HepG2 (cell line): ENCODE results near the gene CD72. TPM values are rescaled to one million over a fixed set of nuclear protein-coding genes. Genes with fewer than 3 reads are reported as not detected.
A peak's percentile ranks its signal among the peaks of the same experiment; 100 is the strongest.

ENCODE experiments used
- GTF3A ChIP-seq: sonication (generic); formaldehyde crosslinking; conservative IDR thresholded peaks from 2 replicates; pipeline ENCODE4 v1.4.0; 2020; ENCODE audit warnings: mild to moderate bottlenecking, missing genetic modification reagents
- HDAC2 ChIP-seq: sonication (generic); formaldehyde crosslinking; IDR thresholded peaks from 2 replicates; pipeline ENCODE4 v1.4.0; 2020; ENCODE audit warnings: missing genetic modification reagents
- HHEX ChIP-seq: IDR thresholded peaks from 2 replicates; pipeline ENCODE4 v1.6.1; 2016; ENCODE audit warnings: control low read depth
- IRX3 ChIP-seq: sonication (generic); formaldehyde crosslinking; IDR thresholded peaks from 2 replicates; pipeline ENCODE4 v1.8.1; 2023; ENCODE audit warnings: mild to moderate bottlenecking, low read depth, missing genetic modification reagents, borderline replicate concordance
- JDP2 ChIP-seq: sonication (generic); formaldehyde crosslinking; IDR thresholded peaks from 2 replicates; pipeline ENCODE4 v1.8.1; 2022; ENCODE audit warnings: missing genetic modification reagents, borderline replicate concordance
- NCOA1 ChIP-seq: sonication (generic); formaldehyde crosslinking; IDR thresholded peaks from 2 replicates; pipeline ENCODE4 v1.9.0; 2021; ENCODE audit warnings: missing genetic modification reagents
- NCOR1 ChIP-seq: fragments of 200-600 bp; sonication (generic); IDR thresholded peaks from 2 replicates; pipeline ENCODE4 v1.7.0; 2017; ENCODE audit warnings: antibody characterized with exemption, low read length, borderline replicate concordance
- POLR2A ChIP-seq, 2 experiments: IDR thresholded peaks; 2 replicates each; pipeline ENCODE4 v1.6.1; 2011; ENCODE audit warnings: low read depth in 2 of 2, low read length in 2 of 2, mild to moderate bottlenecking in 1 of 2, moderate library complexity in 1 of 2; ENCODE audit not compliant: insufficient read depth in 1 of 2
- SP5 ChIP-seq: IDR thresholded peaks from 2 replicates; pipeline ENCODE4 v1.6.1; 2016; ENCODE audit warnings: low read depth, borderline replicate concordance
- TAF1 ChIP-seq: sonication (generic); formaldehyde crosslinking; IDR thresholded peaks from 2 replicates; pipeline ENCODE4 v1.4.0; 2020; ENCODE audit warnings: missing genetic modification reagents
- ZFP41 ChIP-seq: sonication (generic); formaldehyde crosslinking; IDR thresholded peaks from 2 replicates; pipeline ENCODE4 v1.4.0; 2020; ENCODE audit warnings: mild to moderate bottlenecking, missing genetic modification reagents, borderline replicate concordance
- ZMYM4 ChIP-seq: sonication (generic); formaldehyde crosslinking; IDR thresholded peaks from 2 replicates; pipeline ENCODE4 v1.8.1; 2023; ENCODE audit warnings: mild to moderate bottlenecking, missing genetic modification reagents
- ZNF20 ChIP-seq: sonication (generic); formaldehyde crosslinking; IDR thresholded peaks from 2 replicates; pipeline ENCODE4 v1.4.0; 2020; ENCODE audit warnings: mild to moderate bottlenecking, moderate library complexity, missing genetic modification reagents
- ZNF274 ChIP-seq: sonication (generic); formaldehyde crosslinking; IDR thresholded peaks from 2 replicates; pipeline ENCODE4 v1.5.1; 2020; ENCODE audit warnings: mild to moderate bottlenecking, missing genetic modification reagents
- ZNF30 ChIP-seq: sonication (generic); formaldehyde crosslinking; IDR thresholded peaks from 2 replicates; pipeline ENCODE4 v1.5.0; 2020; ENCODE audit warnings: mild to moderate bottlenecking, missing genetic modification reagents
- ZNF564 ChIP-seq: sonication (generic); formaldehyde crosslinking; IDR thresholded peaks from 2 replicates; pipeline ENCODE4 v1.8.1; 2023; ENCODE audit warnings: mild to moderate bottlenecking, missing genetic modification reagents
- ZNF660 ChIP-seq: sonication (generic); formaldehyde crosslinking; IDR thresholded peaks from 2 replicates; pipeline ENCODE4 v1.5.1; 2020; ENCODE audit warnings: mild to moderate bottlenecking, low read depth, missing genetic modification reagents, borderline replicate concordance
- ZNF841 ChIP-seq: sonication (generic); formaldehyde crosslinking; IDR thresholded peaks from 2 replicates; pipeline ENCODE4 v1.8.1; 2023; ENCODE audit warnings: missing genetic modification reagents, borderline replicate concordance
- polyA plus RNA-seq, 8 experiments: library from polyadenylated mRNA; depleted of rRNA in 3 of 8; stranded (reverse) in 7 of 8; unstranded in 1 of 8; fragments of >200 nt; fragmentation: Illumina TruSeq in 4 of 8; extraction: Trizol in 4 of 8; gene quantifications; 2 replicates each; pipeline versions ENCODE4 v1.2.1 to v1.2.3, GENCODE V29; 2011 to 2016; ENCODE audit warnings: low read depth in 4 of 8, missing spikeins in 1 of 8, mixed read lengths in 1 of 8; ENCODE audit not compliant: insufficient read depth in 1 of 8
- total RNA-seq, 5 experiments: library from RNA; depleted of rRNA; stranded (reverse); fragments of >200 nt; fragmentation: Illumina TruSeq; extraction: Trizol; gene quantifications; 2 replicates each; pipeline ENCODE4 v1.2.3, GENCODE V29; 2016; ENCODE audit warnings: low read depth in 1 of 5
- TF ChIP-seq, protein P1 (sequence below), 2 experiments: IDR thresholded peaks; 2 replicates each; pipeline ENCODE4 v1.6.1; 2011 to 2012; ENCODE audit warnings: low read length in 2 of 2, borderline replicate concordance in 1 of 2, low read depth in 1 of 2, mild to moderate bottlenecking in 1 of 2, moderate library complexity in 1 of 2
- TF ChIP-seq, protein P2 (sequence below): sonication (generic); formaldehyde crosslinking; IDR thresholded peaks from 2 replicates; pipeline ENCODE4 v1.4.0; 2020; ENCODE audit warnings: mild to moderate bottlenecking, missing genetic modification reagents

Gene CD72
- total and polyA plus RNA-seq, 2 of the 13 experiments (the other 11 are each of a cell fraction or from before 2014, with no cell fraction given): 0.18 to 1.1 TPM

DNA sequence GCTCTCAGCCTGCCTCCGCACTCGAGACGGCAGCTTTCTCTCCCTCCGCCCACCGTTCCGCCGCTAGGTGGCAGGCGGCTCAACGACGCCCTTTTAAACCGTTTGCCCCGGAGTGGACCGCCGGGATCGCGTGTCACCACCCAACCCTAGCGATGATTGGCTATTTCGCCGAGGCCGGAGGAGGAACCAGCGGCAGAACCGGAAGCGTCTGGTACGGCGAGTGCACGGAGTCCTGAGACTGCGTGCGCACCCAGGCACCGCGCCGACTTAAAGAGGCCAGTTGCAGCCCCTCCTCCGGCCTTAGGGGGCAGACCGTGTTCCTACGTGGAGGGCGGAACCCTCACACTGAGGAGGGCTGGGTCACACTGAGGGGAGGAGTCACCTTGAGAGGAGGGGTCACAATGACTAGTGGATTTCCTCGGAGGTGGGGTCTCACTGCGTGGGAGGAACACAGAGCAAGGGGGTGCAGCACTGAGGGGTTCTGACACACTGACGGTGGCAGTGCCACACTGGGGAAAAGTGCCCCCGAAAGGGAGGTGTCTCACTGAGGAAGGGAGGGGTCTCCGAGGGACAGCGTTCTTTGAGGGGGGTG is 14.1 kb downstream of the CD72 start (continued):
- TF ChIP-seq, protein P1, sequence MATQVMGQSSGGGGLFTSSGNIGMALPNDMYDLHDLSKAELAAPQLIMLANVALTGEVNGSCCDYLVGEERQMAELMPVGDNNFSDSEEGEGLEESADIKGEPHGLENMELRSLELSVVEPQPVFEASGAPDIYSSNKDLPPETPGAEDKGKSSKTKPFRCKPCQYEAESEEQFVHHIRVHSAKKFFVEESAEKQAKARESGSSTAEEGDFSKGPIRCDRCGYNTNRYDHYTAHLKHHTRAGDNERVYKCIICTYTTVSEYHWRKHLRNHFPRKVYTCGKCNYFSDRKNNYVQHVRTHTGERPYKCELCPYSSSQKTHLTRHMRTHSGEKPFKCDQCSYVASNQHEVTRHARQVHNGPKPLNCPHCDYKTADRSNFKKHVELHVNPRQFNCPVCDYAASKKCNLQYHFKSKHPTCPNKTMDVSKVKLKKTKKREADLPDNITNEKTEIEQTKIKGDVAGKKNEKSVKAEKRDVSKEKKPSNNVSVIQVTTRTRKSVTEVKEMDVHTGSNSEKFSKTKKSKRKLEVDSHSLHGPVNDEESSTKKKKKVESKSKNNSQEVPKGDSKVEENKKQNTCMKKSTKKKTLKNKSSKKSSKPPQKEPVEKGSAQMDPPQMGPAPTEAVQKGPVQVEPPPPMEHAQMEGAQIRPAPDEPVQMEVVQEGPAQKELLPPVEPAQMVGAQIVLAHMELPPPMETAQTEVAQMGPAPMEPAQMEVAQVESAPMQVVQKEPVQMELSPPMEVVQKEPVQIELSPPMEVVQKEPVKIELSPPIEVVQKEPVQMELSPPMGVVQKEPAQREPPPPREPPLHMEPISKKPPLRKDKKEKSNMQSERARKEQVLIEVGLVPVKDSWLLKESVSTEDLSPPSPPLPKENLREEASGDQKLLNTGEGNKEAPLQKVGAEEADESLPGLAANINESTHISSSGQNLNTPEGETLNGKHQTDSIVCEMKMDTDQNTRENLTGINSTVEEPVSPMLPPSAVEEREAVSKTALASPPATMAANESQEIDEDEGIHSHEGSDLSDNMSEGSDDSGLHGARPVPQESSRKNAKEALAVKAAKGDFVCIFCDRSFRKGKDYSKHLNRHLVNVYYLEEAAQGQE (IDR thresholded peaks at IDR 0.05; ENCODE audit: borderline replicate concordance in 1 of 2, low read depth in 1 of 2, low read length in 2 of 2): no peak
- TF ChIP-seq ZNF841 (CRISPR knock-in tag) (no peak), HHEX (no peak), ZFP41 (CRISPR knock-in tag) (no peak), GTF3A (0 out of 2 replicates have a peak, but pooled peaks have one; percentile 45), IRX3 (no peak), POLR2A (IDR thresholded peaks at IDR 0.05; ENCODE audit: insufficient read depth in 1 of 2, low read depth in 2 of 2, low read length in 2 of 2) (peak; percentile 69 to 88), ZNF660 (CRISPR knock-in tag) (no peak), SP5 (CRISPR knock-in tag) (peak; percentile 57; the same call in 1 of the 2 replicates), HDAC2 (CRISPR knock-in tag) (peak; percentile 35; the same call in 1 of the 2 replicates), ZNF20 (CRISPR knock-in tag) (no peak), ZNF274 (CRISPR knock-in tag) (no peak), NCOA1 (CRISPR knock-in tag) (no peak), ZNF564 (0 out of 2 replicates have a peak, but pooled peaks have one; percentile 14), ZNF30 (CRISPR knock-in tag) (no peak), NCOR1 (no peak), ZMYM4 (CRISPR knock-in tag) (peak; percentile 100), JDP2 (CRISPR knock-in tag) (no peak), TAF1 (CRISPR knock-in tag) (peak; percentile 73; the same call in 1 of the 2 replicates)
- TF ChIP-seq, protein P2, sequence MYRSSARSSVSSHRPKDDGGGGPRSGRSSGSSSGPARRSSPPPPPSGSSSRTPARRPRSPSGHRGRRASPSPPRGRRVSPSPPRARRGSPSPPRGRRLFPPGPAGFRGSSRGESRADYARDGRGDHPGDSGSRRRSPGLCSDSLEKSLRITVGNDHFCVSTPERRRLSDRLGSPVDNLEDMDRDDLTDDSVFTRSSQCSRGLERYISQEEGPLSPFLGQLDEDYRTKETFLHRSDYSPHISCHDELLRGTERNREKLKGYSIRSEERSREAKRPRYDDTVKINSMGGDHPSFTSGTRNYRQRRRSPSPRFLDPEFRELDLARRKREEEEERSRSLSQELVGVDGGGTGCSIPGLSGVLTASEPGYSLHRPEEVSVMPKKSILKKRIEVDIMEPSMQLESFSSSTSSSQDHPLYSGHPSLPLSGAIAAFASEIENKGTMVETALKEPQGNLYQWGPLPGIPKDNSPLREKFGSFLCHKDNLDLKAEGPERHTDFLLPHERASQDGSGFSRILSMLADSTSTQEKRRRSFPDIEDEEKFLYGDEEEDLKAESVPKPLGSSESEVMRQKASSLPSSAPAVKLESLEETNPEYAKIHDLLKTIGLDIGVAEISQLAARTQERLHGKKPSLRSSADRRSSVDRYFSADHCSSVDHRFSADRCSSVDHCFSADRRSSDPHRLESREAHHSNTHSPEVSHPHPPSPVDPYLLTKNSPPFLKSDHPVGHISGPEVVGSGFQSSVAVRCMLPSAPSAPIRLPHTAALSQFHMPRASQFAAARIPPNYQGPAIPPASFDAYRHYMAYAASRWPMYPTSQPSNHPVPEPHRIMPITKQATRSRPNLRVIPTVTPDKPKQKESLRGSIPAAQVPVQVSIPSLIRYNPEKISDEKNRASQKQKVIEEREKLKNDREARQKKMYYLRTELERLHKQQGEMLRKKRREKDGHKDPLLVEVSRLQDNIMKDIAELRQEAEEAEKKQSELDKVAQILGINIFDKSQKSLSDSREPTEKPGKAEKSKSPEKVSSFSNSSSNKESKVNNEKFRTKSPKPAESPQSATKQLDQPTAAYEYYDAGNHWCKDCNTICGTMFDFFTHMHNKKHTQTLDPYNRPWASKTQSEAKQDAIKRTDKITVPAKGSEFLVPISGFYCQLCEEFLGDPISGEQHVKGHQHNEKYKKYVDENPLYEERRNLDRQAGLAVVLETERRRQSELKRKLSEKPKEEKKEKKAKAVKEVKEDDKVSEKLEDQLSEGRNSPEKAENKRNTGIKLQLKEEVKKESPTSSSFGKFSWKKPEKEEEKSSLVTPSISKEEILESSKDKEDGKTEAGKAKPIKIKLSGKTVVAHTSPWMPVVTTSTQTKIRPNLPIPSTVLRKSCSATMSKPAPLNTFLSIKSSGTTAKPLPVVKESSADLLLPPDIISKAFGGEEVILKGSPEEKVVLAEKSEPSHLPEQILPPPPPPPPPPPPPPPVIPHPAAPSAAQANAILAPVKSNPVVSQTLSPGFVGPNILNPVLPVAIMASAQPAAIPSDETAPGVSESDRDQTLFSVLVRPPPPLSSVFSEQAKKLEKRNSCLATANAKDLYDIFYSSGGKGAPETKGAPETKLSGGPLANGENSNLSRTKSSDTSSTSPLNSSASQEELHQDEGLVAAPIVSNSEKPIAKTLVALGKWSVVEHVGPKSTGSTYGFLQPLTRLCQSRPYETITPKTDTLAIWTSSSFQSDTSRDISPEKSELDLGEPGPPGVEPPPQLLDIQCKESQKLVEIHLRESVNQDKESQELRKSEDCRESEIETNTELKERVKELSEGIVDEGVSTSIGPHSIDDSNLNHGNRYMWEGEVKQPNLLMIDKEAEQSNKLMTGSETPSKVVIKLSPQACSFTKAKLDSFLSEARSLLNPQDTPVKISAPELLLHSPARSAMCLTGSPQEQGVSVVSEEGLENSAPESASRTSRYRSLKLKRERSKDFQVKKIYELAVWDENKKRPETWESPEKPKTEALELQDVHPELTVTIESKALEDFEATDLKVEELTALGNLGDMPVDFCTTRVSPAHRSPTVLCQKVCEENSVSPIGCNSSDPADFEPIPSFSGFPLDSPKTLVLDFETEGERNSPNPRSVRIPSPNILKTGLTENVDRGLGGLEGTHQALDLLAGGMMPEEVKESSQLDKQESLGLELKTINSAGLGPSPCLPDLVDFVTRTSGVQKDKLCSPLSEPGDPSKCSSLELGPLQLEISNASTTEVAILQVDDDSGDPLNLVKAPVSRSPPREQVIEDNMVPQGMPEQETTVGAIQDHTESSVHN: 0 out of 2 replicates have a peak, but pooled peaks have one; percentile 75
